ENCODE measurements around the gene SEC61A1. TPM values are rescaled to one million over a fixed set of nuclear protein-coding genes. Genes with fewer than 3 reads are reported as not detected.

Gene SEC61A1
- total RNA-seq, 2 experiments from 2014 or later, result 107 to 116 TPM

DNA sequence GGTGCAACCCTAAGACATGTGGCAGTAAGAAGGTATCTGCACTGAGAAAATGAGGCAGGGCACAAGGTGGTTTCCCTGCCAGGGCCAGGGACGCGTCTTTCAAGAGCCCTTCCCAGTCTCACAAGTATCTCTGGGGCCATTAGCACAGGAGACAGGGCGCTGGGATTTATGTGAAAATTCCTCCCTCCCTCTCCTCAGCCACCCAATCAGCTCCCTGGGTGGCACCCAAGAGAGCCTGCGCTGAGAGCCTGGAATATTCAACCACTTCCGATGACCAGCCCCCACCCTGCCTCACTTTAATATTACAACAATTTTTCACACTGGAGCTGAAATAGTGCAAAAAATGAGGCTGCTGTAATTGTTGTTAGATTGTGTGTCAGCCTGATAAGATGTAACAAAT, 26.1 kb downstream of the SEC61A1 start:
- ChIA-PET CTCF (interaction anchor here (1.0 kb wide), 1 partner anchor 13 kb away, joined by 3 read pairs; no protein-coding TSS in a partner anchor), POLR2A (interaction anchor here (0.6 kb wide), 1 partner anchor 76 kb away, joined by 3 read pairs; no protein-coding TSS in a partner anchor)
- ATAC-seq (no peak), DNase-seq (no peak)
- intact Hi-C loops (cut with micrococcal nuclease), result no loop called here
- TF ChIP-seq, protein P1, sequence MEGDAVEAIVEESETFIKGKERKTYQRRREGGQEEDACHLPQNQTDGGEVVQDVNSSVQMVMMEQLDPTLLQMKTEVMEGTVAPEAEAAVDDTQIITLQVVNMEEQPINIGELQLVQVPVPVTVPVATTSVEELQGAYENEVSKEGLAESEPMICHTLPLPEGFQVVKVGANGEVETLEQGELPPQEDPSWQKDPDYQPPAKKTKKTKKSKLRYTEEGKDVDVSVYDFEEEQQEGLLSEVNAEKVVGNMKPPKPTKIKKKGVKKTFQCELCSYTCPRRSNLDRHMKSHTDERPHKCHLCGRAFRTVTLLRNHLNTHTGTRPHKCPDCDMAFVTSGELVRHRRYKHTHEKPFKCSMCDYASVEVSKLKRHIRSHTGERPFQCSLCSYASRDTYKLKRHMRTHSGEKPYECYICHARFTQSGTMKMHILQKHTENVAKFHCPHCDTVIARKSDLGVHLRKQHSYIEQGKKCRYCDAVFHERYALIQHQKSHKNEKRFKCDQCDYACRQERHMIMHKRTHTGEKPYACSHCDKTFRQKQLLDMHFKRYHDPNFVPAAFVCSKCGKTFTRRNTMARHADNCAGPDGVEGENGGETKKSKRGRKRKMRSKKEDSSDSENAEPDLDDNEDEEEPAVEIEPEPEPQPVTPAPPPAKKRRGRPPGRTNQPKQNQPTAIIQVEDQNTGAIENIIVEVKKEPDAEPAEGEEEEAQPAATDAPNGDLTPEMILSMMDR (IDR thresholded peaks at IDR 0.05), result no peak
- Mint-ChIP-seq H3K27me3 (no peaks in the 10 kb centered on the region), H3K27ac (no peak overlapping the region), H3K36me3 (ENCODE audit: low read depth) (peaks cover 36% of the 10 kb centered on the region), H3K4me3 (no peak overlapping the region), H3K9me3 (no peaks in the 10 kb centered on the region), H3K4me1 (ENCODE audit: low read depth) (peaks cover 17% of the 10 kb centered on the region)

DNA sequence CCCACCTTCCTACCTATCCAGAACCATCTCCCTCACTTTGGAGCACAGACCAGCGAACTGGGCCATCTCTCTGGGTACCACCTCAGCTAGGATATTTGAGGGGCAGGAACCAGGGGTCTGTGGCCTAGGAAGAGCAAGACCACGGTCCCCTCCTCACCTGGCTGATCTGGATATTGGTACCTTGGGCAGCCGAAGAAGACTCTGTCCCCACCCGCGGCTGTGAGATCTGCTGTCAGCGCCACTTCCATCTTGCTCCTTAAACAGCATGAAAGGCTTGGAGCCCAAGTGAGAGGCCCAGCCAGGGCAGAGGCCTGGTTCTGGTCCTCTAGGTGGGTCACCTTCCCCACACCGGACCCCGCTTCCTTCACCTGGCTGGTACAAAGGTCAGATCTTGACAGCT, 26.6 kb downstream of the SEC61A1 start:
- no peak for ATAC-seq
- CTCF ChIA-PET, result interaction anchor here (1.0 kb wide), 1 partner anchor 13 kb away, joined by 3 read pairs; no protein-coding TSS in a partner anchor

DNA sequence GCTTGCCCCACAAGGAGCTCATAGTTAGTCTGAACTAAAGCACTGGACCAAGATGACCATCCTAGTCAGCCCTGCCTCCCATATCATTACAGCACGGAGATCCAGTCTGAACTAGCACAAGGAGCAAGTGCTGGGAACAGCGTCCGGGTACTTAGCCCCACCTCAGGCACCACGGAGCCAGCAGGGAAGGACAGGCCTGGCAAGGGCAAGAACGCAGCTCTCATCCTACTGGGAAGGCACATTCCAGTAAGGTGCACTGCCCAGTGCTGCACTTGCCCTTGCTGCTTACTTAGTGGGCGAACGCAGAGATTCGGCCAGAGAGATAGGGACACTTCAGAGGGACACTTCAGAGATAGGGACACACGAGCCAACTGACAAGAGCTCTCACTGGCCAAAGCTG, 27.6 kb downstream of the SEC61A1 start:
- Mint-ChIP-seq H3K4me3 (no peak overlapping the region), H3K9me3 (no peaks in the 10 kb centered on the region), H3K36me3 (ENCODE audit: low read depth) (peaks cover 43% of the 10 kb centered on the region), H3K27me3 (no peaks in the 10 kb centered on the region), H3K27ac (no peak overlapping the region), H3K4me1 (ENCODE audit: low read depth) (peaks cover 16% of the 10 kb centered on the region)
- intact Hi-C loops (cut with micrococcal nuclease), result loop anchor here (10.0 kb wide), 1 partner anchor 415 kb away; the partner anchor contains the start of gene GATA2
- no peak for DNase-seq
- TF ChIP-seq, protein P1 (IDR thresholded peaks at IDR 0.05), result no peak
- ChIA-PET POLR2A (interaction anchor here (0.6 to 1.3 kb wide), 2 partner anchors 14 to 73 kb away, joined by 3 to 5 read pairs; partner anchors contain the start of gene EEFSEC), CTCF (no interaction called here)
- ATAC-seq, result no peak

More for the DNA sequence above, 26.6 kb downstream of the SEC61A1 start:
- Mint-ChIP-seq H3K4me3 (no peak overlapping the region), H3K9me3 (no peaks in the 10 kb centered on the region), H3K36me3 (ENCODE audit: low read depth) (peaks cover 37% of the 10 kb centered on the region), H3K27me3 (no peaks in the 10 kb centered on the region), H3K27ac (no peak overlapping the region), H3K4me1 (ENCODE audit: low read depth) (peaks cover 17% of the 10 kb centered on the region)
- TF ChIP-seq, protein P1 (IDR thresholded peaks at IDR 0.05), result no peak
- intact Hi-C loops (cut with micrococcal nuclease), result no loop called here
- POLR2A ChIA-PET, result interaction anchor here (0.6 kb wide), 1 partner anchor 75 kb away, joined by 3 read pairs; no protein-coding TSS in a partner anchor
- no peak for DNase-seq

DNA sequence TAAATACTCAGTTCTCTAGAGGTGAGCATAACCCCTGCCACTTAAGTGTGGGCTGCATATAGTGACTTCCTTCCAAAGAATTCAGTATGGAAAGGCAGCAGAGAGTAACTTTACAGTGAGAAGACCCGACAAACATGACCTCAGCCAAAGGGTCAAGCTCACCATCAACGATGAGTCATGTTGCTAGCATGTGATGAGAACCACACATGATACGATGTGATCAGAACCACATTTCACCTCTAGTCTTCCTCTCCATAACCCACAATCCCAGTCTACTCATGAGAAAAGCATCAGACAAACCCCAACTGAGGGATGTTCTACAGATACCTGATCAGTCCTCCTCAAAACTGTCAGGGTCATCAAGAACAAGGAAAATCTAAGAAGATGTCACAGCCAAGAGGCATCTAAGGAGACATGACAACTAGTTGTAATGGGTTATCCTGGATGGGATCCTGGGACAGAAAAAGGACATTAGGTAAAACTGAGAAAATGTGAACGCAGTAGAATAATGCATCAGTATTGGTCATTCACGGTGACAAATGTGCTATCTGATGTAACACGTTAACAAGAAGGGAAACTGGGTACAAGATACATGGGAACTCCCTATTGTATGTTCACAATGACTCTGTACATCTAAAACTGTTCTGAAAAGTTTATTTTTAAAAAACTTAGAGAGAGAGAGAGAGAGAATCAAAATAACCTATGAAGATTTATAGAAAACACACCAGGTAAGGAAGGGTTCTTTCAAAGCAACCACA, 28.3 kb downstream of the SEC61A1 start:
- Mint-ChIP-seq H3K4me1 (ENCODE audit: low read depth) (peaks cover 10% of the 10 kb centered on the region), H3K4me3 (no peak overlapping the region), H3K27ac (no peak overlapping the region), H3K36me3 (ENCODE audit: low read depth) (peaks cover 48% of the 10 kb centered on the region), H3K9me3 (no peaks in the 10 kb centered on the region), H3K27me3 (no peaks in the 10 kb centered on the region)
- ChIA-PET CTCF (no interaction called here), POLR2A (interaction anchor here (1.3 kb wide), 1 partner anchor 73 kb away, joined by 5 read pairs; the partner anchor contains the start of gene EEFSEC)
- ATAC-seq (no peak), DNase-seq (no peak)
- intact Hi-C loops (cut with micrococcal nuclease), result loop anchor here (10.0 kb wide), 1 partner anchor 414 kb away; the partner anchor contains the start of gene GATA2
- TF ChIP-seq, protein P1 (IDR thresholded peaks at IDR 0.05), result no peak

DNA sequence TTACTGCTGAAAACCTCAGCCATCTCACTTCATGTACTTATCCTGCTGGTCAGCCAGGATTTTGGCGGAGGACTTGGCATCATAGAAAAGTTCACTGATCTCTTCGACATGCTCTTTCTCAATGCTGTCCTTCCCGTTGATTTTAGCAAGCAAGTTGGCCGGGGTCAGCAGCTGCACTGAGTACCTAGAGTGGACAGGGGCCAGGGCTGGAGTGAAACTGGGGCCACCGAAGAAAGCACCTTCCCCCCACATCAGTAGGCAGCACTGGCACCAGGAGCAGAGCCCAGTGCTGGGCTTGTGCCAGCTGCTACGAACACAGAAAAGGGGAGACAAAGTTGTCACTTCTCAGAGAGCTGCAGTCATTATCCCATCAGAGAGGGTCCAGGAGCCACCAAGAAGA, 29.0 kb downstream of the SEC61A1 start:
- no peaks in the 10 kb centered on the region for H3K27me3 Mint-ChIP-seq
- intact Hi-C loops (cut with micrococcal nuclease), result loop anchor here (10.0 kb wide), 1 partner anchor 414 kb away; the partner anchor contains the start of gene GATA2
- peaks cover 5% of the 10 kb centered on the region for H3K4me1 Mint-ChIP-seq (ENCODE audit: low read depth)
- no peak overlapping the region for H3K4me3 Mint-ChIP-seq
- DNase-seq (no peak), ATAC-seq (no peak)
- ChIA-PET POLR2A (no interaction called here), CTCF (interaction anchor here (1.0 kb wide), 1 partner anchor 52 kb away, joined by 3 read pairs; no protein-coding TSS in a partner anchor)
- H3K27ac Mint-ChIP-seq, result no peak overlapping the region
- H3K36me3 Mint-ChIP-seq (ENCODE audit: low read depth), result peaks cover 49% of the 10 kb centered on the region
- TF ChIP-seq, protein P1 (IDR thresholded peaks at IDR 0.05), result no peak
- no peaks in the 10 kb centered on the region for H3K9me3 Mint-ChIP-seq
